Suprapubic skin (tissue), 3 donors: ENCODE results near the gene BBS2.

ENCODE experiments used
- CTCF ChIP-seq, 2 donors: fragments of 200-600 bp in 1 of 2; fragments of 450-650 bp in 1 of 2; sonication (generic) in 1 of 2; IDR thresholded peaks; one replicate each; pipeline ENCODE4 v1.5.1; 2016 to 2019; ENCODE audit warnings: antibody characterized with exemption in 2 of 2, mild to moderate bottlenecking in 1 of 2, moderate library complexity in 1 of 2
- POLR2A ChIP-seq, 2 donors: fragments of 450-650 bp; IDR thresholded peaks; one replicate each; pipeline ENCODE4 v1.6.1; 2017; ENCODE audit warnings: antibody characterized with exemption in 2 of 2, mild to moderate bottlenecking in 2 of 2, moderate library complexity in 2 of 2

- TF ChIP-seq CTCF (IDR thresholded peaks at IDR 0.05) (no peak), POLR2A (IDR thresholded peaks at IDR 0.05) (no peak)
Observed at GRCh38 chr16:56450275-56450985, 69.4 kb downstream of the BBS2 start.
